Mucosa of descending colon (tissue), 3 donors: ENCODE data around the gene KIAA0825. TPM values are rescaled to one million over a fixed set of nuclear protein-coding genes. Genes with fewer than 3 reads are reported as not detected.

Source experiments
- ATAC-seq: fragments of 200-7000 bp; cut with Tn5 transposase; one replicate; pipeline ENCODE4 v1.9.1; 2020; ENCODE audit warnings: mild to moderate bottlenecking, moderate library complexity
- DNase-seq, 3 donors: peaks; one replicate each; pipeline ENCODE4 v3.0.0-alpha.2; 2020
- H3K36me3 ChIP-seq: fragments of 200-600 bp; one replicate; pipeline ENCODE4 v1.8.0; 2021; ENCODE audit warnings: low read depth, mild to moderate bottlenecking
- H3K4me1 ChIP-seq: fragments of 200-600 bp; one replicate; pipeline ENCODE4 v1.8.0; 2021; ENCODE audit warnings: low read depth, mild to moderate bottlenecking
- H3K4me3 ChIP-seq: fragments of 200-600 bp; one replicate; pipeline ENCODE4 v1.8.0; 2021; ENCODE audit warnings: mild to moderate bottlenecking
- H3K9me3 ChIP-seq: fragments of 200-600 bp; one replicate; pipeline ENCODE4 v1.8.0; 2021; ENCODE audit warnings: mild to moderate bottlenecking
- CTCF ChIP-seq: fragments of 200-600 bp; IDR thresholded peaks from one replicate; pipeline ENCODE4 v1.8.0; 2022; ENCODE audit warnings: antibody characterized with exemption, mild to moderate bottlenecking
- intact Hi-C, 2 donors: fragments of 100-400 bp; cut with DNase I in 1 of 2; cut with micrococcal nuclease in 1 of 2; formaldehyde crosslinking; loops; one replicate each; pipeline versions ENCODE4 v1.11.0 to v1.11.1; 2022; cut with DNase I, micrococcal nuclease
- total RNA-seq, 3 donors: library from RNA; stranded (reverse); fragmentation: NEBNext Ultra II Directional in 2 of 3; extraction: Animal tissue kit (Norgen Biotek cat#: 25700) in 2 of 3; gene quantifications; one replicate each; pipeline versions ENCODE4 v1.2.1 to v1.2.4, GENCODE V29; 2021 to 2023
- donor health status: DM: no; HTN: no; CAD: no; lungs with moderate emphysema.
- donor health status: DM: no; HTN: no; CAD: no.
- donor health status: DM: no; HTN: yes; CAD: no.

KIAA0825 gene
- total RNA-seq, 3 donors from 2014 or later, result 2.6 to 3.6 (median 3.1) TPM

GRCh38 chr5:94103514-94104245 is 514.7 kb downstream of the KIAA0825 start:
- Histone ChIP-seq H3K9me3 (peaks cover 3% of the 10 kb centered on the region), H3K4me3 (no peak overlapping the region), H3K36me3 (no peaks in the 10 kb centered on the region), H3K4me1 (no peaks in the 10 kb centered on the region)
- ATAC-seq, result no peak
- DNase-seq, result no peak
- TF ChIP-seq CTCF, result no peak
- intact Hi-C loops, result no loop called here

Other genes with a start within 250 kb of the KIAA0825 start
- 1 to 10 TPM; 4.8 to 6.6 (median 6.2) TPM for gene SLF1, start 65 bp upstream of the KIAA0825 start, total RNA-seq